ENCODE measurements around the gene SEC14L2.
"Not testable (repeated sequence)": the region's sequence is repeated elsewhere in the genome, so short reads cannot be mapped to it uniquely, and the experiment has no call there.

SEC14L2 gene

DNA sequence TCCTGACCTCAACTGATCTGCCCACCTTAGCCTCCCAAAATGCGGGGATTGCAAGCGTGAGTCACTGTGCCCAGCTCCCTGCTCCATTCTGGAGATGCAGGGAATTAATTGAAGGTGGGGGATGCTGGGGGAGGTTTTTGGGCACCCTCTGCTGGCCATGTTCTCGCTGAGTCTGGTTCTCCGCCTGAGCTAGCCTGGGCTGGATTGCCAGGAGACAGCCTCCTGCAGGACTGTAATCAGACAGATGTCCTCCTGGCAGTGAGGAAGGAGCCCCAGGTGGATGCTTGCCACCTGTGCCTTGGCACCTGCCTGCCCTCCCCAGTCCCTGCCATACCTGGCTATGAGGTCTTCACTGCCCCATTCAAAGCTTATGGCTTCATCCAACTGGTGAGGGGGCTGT is 34.1 kb downstream of the SEC14L2 start:
- DNase-seq: no peak

DNA sequence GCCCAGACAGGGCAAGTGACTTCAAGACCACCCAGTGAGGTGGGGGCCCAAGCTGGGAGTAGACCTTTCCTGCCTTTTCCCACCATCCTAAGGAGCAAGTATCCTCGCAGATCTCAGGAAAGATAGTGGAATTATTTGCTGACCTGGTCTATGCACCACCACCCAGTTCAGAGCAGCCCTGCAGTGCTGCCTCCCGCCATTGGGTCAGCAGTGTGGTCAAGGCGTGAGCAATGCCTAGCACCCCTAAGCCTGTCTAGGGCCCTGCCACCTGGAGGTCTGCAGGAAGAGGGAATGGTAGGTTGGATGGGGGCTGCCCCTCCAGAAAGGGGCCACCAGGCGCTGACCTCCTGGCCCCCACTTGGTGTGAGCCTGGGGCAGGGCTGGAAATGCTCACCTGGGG is 35.3 kb downstream of the SEC14L2 start:
- DNase-seq: no peak

DNA sequence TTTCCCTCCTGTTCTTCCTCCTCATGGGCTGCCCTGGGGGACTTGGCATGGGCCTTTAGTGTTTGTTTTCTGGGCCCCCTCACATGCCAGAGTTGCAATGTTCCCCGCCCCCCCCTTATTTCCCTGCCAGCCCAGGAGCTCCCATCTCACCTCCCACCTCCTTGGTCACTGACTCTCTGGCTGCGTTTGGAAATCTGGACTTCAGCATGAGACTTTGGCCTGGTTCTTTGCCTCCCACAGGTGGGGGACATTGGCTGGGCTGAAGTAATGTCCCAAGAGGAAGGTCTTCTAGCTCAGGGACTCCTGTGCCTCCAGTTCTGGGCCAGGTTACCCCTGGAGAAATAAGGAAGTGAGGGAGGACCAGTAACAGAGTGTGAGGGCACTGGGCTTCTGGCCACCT is 35.7 kb downstream of the SEC14L2 start:
- no peak for DNase-seq

DNA sequence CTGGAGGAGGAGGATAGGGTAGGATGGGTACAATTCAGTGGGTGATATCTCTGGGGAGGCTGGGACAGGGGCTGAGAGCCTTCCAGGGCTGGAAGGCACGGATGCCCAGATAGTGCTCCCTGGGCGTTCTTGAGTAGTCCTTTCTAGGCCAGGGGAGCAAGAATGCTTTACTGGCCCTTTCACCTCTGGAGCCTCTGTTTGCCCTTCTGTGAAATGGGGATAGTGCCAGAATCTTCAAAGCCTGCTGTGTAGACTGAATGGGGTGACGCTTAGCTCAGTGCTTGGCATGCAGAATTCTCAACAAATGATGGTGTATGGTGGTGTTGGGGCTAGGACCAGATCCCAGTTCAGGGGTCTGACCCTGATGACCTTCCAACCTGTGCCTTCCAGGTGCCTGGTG is 36.4 kb downstream of the SEC14L2 start:
- DNase-seq: no peak

DNA sequence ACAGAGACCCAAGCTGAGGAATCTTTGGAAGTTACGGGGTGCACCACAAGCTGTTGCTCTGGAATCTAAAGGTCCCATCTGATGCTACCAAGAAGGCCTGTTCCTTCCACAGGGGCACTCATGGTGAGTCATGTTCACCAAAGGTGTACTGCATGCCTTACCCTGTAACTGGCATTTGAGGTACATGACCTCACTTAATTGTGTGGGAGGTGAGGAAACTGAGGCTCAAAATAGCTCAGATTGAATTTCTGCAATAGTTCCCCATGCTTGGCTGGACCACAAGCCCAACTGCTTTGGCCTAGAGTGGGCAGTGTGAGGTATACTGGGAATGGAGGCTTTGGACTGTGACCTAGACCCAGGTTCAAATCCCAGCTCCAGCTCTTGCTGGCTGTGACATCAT is 37.0 kb downstream of the SEC14L2 start:
- no peak for DNase-seq

DNA sequence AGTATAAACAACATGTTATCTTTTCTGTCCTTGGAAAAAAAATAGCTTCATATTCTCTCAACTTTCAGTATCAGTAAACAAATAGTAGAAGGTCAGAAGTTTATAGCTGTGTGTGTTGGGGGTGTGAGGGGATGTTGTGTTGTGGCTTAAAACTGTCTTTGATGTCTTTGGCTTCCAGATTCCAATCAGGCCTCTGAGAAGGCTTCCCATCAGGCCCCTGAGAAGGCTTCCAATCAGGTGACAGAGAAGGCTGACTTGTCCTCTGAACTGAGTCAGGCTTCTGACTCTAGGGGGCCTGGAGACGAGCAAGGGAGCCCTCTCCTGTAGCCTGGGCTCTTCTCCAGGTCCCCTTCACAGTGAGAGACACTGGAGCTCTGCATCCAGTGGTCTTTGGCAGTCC is 38.0 kb downstream of the SEC14L2 start:
- DNase-seq: no peak

DNA sequence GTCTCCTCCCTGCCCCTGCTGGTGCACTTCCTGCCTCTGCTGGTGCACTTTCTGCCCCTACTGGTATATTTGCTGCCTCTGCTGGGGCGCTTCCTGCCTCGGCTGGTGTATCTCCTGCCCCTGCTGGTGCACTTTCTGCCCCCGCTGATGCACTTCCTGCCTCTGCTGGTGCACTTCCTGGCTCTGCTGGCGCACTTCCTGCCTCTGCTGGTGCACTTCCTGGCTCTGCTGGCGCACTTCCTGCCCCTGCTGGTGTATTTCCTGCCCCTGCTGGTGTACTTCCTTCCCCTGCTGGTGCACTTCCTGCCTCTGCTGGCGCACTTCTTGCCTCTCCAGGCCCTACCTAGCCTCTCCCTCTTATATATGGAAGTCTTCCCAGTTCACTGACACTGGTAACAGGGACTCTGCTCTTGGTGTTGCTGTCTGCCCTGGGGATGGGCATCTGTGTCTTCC is 38.9 kb downstream of the SEC14L2 start:
- peak; percentile 62 for DNase-seq

DNA sequence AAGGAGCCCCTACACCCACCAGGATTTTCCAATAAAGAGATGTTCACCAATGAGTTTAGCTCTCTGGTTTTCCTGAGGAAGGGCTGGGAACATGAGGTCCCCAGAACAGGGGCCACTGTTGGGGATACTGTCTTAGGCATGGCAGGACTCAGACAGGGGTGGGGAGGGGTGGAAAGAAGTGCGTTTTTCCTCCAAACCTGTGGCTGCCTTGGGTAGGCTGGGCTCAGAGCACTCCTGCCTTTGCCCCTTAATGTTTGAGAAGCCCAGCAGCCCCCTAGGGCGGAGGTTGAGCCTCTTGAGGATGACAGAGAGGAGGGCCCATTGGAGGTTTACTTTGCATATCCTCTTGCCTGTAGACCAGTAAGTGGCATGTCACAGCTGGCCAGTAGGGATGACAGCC is 39.4 kb downstream of the SEC14L2 start:
- no peak for DNase-seq

DNA sequence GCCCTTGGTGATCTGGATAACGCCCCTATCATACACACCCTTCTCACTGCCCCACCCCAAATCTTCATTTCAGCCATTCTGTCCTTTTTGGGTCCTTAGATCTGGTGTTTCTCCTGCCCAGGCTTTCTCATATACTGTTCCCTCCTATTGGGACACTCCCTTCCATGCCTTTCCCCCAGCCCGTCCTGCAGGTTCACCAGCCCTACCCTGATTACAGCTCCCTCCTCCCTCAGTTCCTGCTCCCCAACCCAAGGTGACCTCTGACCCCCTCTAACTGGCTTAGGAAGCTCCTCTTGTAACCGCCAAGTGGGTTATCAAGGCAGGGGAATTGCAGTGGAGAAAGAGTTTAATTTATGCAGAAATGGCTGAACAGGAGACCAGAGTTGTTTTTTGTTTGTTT is 41.7 kb downstream of the SEC14L2 start:
- no peak for DNase-seq

DNA sequence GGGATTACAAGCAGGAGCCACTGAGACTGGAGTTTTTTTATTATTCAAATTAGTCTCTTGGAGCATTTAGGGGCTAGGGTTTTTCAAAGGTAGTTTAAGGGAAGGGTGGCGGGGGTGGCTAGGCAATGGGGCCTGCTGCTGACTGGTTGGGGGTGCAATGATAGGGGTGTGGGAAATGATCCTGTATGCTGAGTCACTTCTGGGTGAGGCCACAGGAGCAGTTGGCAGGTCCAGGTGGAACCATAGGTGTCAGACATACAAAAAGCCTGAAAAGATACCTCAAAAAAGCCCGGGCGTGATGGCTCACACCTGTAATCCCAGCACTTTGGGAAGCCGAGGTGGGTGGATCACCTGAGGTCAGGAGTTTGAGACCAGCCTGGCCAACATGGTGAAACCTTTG is 42.4 kb downstream of the SEC14L2 start:
- DNase-seq: no peak

DNA sequence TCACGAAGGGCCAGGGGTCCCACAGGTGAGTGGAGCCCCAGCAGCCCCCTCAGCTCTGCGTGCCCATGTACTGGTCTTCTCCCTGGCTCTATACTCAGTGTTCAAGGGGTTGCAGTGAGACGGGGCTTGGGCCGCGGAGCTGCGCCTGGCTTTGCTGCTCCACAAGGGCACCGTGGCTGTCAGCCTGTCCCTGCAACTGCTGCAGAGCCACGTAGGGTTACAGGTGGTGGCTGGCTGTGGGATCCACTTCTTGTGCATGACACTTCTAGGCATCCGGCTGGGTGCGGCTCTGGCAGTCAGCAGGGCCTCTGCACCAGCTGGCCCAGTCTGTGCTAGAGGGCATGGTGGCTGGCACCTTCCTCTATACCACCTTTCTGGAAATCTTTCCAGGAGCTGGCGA is 43.0 kb downstream of the SEC14L2 start:
- DNase-seq: no peak

DNA sequence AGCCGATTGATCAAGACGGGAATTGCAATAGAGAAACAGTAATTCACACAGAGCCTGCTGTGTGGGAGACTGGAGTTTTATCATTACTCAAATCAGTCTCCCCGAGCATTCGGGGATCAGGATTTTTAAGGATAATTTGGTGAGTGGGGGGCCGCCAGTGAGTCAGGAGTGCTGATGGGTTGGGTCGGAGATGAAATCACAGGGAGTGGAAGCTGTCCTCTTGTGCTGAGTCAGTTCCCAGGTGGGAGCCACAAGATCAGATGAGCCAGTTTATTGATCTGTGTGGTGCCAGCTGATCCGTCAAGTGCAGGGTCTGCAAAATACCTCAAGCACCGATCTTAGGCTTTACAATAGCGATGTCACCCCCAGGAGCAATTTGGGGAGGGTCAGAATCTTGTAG is 44.3 kb downstream of the SEC14L2 start:
- DNase-seq: no peak

DNA sequence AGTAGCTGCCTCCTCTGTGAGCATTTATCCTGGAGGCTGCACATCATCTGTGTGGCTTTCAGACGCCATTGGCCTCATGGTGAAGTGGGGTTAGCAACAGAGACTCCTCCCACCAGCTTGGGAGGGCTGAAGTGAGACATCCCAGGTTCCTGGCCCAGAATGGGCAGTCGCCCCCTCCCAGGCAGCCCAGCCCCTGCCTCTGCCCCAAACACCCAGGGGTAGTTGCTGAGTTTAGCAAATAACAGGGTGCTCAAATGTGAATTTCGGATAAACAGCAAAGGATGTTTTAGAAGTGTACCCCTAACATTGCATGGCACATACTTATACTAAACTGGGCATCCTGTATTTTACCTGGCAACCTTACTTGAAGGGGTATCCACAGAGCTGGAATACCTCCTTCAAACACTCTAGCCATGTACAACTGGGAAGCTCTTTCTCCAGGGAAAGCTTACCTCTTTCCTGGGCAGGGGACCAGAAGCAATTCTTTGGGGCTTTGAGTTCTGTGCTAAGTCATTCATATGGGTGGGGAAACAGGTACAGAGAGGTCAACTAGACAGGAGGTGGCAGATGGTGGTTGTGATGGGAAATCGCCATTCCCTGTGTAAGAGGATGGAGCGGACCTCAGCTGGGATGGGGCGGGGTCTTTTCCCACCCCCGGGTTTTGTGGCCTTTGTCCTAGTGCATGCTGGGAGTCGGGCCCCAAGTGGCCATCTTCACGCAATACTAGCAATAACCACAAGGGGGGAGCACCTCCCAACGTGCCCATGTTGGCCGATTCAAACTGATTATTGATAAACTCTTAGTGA is 48.0 kb downstream of the SEC14L2 start:
- DNase-seq: no peak

DNA sequence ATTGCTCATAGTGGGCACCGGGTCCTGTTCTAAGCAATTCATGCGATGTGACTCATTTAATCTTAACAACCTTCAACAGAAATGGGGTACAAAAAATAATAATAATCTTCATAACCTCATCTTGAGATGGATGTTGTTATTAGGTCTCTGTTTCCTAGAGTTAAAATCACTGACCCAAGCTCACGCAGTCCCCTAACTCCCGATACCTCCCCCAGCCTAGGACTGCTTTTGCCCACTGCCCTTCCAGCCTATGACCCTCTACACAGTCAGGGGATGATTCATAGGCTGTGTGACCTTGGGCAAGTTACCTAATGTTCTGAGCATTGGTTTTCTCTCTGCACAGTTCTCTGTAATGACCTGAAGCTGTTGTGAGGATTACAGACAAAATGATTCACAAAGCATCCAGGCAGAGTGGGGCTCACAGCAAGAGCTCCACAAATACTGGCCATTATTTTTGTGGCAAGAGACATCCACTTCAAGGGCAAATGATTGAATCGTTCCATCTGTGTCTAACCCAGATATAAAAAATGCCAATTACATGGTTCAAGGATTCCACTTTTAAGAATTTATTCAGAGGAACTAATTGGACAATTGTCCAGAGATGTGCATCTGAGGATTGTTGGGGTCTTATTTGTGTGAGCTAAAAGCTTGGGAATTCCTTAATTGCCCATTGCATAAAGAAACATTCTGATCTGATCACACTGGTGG is 48.8 kb downstream of the SEC14L2 start:
- DNase-seq: no peak

DNA sequence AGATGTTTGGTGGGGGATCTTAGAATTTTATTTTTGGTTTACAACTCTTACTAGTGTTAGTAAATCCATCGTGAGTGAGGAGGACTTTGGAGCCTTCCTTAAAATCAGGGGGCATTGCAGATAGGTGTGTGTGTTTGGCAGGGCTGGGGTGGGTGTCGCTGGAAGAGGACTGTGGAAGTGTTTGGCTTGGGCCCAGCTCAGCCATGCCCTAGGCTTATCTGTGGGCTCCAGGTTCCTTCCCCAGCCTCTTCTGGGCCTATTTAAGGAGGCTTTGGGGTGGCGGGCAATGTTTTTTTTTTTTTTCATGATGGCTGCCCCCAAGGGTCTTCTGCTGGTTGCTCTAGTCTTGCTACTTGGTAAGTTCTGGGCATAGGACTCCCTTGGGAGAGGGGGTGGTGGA is 50.8 kb downstream of the SEC14L2 start:
- no peak for DNase-seq

DNA sequence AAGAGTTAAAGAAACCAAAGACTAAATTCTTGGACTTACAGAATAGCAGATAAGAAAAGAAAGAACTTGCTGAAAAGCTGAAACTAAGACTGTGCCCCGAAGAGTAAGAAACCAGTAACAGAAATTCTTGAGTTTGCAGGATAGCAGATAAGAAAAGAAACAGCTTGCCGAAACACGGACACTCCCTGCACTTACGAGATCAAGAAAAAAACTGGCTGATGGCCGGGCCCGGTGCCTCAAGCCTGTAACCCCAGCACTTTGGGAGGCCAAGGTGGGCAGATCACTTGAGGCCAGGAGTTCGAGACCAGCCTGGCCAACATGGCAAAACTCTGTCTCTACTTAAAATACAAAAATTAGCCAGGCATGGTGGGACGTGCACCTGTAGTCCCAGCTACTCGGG is 54.7 kb downstream of the SEC14L2 start:
- DNase-seq: not testable (repeated sequence)

DNA sequence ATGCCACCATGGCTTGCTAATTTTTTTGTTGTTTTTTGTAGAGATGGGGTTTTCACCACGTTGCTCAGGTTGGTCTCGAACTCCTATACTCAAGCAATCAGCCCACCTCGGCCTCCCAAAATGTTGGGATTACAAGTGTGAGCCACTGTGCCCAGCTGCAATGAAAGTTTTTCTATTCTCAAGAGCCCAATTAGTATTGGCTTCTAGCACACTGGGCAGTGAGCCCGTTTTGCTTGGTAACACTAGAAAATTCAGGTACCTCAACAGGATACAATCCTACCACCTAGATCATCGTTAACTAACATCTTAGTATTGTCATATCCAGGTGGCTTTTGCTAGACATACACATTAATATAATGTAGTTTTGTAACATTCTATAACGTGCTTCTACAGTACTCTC is 56.0 kb downstream of the SEC14L2 start:
- no peak for DNase-seq

DNA sequence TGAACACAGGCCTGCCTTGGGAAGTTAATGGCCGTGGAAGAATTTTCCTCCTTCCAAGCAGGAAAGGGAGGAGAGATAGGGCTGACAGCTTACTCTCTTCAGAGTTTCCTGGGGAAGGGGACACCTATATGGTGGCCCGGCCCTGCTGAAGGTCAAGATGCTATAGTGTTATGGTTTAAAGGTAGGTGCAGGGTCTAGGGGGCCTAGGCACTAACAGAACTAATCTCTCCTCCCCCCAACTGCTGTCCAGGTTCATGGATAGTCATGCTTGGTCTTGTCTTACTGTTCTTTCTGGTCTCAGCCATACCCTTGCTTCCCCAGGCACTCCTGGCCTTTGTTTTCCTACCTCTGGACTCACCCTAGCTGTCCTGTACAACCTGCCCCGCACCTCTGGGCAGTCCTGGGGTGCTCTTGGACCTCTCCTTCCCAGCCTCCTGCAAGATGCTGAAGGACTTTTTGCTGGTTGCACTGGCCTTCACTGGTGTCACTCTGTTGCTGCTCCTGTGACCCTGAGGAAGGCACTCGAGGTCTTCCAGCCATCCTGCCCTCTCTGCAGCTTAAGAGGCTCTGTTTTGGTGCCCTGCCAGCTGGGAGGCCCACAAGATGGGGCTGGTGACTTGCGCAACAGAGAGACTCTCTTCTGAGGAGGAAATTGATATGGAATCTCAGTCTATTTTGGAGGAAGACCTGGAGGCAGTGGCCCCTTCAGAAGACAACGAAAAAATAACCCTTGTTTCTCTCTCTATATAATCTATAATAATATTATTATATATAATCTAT is 57.1 kb downstream of the SEC14L2 start:
- no peak for DNase-seq

DNA sequence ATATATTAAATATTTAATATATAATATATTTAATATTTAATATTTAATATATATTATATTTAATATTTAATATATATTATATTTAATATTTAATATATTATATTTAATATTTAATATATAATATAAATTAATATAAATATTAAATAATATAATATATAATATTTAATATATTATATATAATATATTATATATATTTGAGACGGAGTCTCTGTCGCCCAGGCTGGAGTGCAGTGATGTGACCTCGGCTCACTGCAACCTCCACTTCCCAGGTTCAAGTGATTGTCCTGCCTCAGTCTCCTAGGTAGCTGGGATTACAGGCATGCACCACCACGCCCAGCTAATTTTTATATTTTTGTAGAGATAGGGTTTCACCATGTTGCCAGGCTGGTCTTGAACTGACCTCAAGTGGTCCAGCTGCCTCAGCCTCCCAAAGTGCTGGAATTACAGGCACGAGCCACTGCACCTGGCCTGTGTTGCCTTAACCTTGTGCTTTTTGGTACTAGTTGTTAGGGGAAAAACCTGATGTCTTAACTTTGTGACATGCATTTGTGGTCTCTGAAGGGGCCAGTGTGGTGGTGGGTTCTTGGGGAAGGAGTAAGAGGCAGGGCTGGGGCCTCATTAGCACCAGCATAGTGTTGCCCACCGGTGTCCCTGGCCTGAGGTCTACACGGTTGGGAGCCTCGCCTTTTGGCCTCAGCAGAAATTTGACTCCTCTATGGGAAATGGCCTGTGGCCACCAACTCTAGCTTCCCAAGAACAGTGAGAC is 58.4 kb downstream of the SEC14L2 start:
- DNase-seq: no peak

DNA sequence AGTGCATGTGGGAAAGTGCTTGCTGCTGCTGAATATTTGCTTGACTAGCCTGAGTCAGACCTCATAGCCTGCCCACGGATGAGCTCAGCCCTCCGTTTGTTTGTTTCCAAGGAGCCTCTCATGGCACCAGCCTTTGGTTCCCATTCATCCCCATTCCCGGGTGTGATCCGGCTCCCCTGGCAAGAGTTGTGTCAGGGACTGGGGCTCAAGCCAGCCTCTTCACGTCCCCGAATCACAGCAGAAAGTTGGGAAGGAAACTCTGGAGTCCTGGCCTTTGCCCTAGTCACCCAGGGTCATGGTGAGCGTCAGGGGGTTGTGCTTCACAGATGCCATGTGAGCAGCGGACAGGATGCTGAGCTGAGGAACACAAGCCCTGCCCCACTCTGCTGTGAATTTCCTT is 61.2 kb downstream of the SEC14L2 start:
- DNase-seq: no peak

DNA sequence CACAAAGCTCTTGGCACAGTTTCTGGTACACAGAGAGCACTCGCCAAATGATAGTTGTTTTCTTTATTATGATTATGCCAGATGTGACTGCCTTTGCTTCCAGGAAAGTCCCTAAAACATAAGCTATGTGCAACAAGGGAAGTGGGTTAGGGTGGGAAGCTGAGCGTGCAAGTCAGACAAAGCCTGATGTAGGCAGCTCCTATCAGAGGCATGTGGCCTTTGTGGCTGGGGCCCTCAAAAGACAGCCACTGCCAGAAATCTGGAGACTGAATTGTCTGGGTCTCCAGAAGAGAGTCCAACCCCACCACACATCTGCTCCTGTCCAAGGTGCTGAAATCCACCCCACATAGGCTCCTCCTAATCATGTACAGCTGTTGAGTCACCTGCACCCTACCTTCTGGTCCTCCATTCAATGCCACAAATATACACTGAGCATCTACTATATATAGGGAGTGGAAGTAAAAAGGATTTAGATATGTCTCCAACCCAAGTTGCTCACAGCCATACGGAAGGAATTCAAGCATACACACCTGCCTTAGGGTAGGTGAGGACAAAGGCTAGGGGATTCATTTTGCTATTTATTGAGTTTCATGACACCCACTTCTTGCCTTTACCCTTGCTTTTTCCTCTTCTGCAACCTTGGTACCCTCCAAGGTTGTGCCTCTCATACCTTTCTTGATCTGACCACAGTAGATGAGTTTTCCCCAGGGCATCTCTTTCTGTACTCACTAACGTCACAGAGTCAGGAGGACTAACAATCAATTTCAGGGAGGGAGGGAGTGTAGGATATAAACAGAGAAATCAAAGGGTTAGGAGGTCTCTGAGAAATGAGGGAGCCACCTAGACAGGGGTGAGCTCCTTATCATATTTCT is 62.6 kb downstream of the SEC14L2 start:
- DNase-seq: no peak

DNA sequence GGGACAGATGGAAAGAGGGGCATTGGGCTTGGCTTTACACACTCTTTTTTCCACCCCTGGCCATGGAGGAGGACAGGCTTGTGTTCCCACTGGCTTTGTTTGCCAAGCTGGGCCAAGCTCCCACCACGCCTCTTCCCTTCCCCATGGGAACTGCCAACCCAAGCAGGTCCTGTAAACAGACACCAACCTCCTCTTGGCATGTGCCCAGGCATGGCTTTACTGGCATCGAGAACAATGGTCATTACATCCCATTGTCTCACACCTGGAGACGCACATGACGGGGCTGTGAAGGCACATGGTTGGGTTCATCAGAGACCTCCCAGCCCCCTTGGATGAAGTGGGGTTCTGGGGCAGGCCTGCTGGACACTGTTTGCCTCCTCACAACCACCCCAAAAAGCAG is 63.3 kb downstream of the SEC14L2 start:
- DNase-seq: no peak
